H1 (cell line): ENCODE data around the gene TNFRSF1A. TPM values are rescaled to one million over a fixed set of nuclear protein-coding genes. Genes with fewer than 3 reads are reported as not detected.

Source experiments
- CTCF ChIP-seq, 3 experiments: IDR thresholded peaks; 1 replicate in 2 of 3; 2 replicates in 1 of 3; pipeline versions ENCODE4 v1.5.1 to v1.6.1; 2011; ENCODE audit warnings: low read length in 3 of 3, mild to moderate bottlenecking in 3 of 3, inconsistent platforms in 2 of 3, low read depth in 1 of 3, moderate library complexity in 1 of 3; ENCODE audit not compliant: insufficient read depth in 1 of 3; ENCODE audit errors: control extremely low read depth in 1 of 3
- EGR1 ChIP-seq: IDR thresholded peaks from 2 replicates; pipeline ENCODE4 v1.6.1; 2011; ENCODE audit warnings: low read depth, low read length, borderline replicate concordance
- JUN ChIP-seq: IDR thresholded peaks from 2 replicates; pipeline ENCODE4 v1.6.1; 2011; ENCODE audit warnings: low read depth, mild to moderate bottlenecking, improper control_type of control experiment, low read length
- NANOG ChIP-seq: IDR thresholded peaks from 2 replicates; pipeline ENCODE4 v1.6.1; 2011; ENCODE audit warnings: low read length, low read depth, mild to moderate bottlenecking, inconsistent platforms; ENCODE audit not compliant: insufficient read depth, poor library complexity, severe bottlenecking
- ZNF274 ChIP-seq: IDR thresholded peaks from 2 replicates; pipeline ENCODE4 v1.7.0; 2012; ENCODE audit warnings: low read length, borderline replicate concordance; ENCODE audit errors: extremely low read depth
- polyA plus RNA-seq, 7 experiments: library from polyadenylated mRNA; depleted of rRNA in 3 of 7; stranded (reverse) in 5 of 7; unstranded in 2 of 7; fragments of >200 nt in 5 of 7; fragments of 200-250 nt in 2 of 7; gene quantifications; 1 replicate in 5 of 7; 2 replicates in 1 of 7; 4 replicates in 1 of 7; pipeline versions ENCODE4 v1.2.1 to v1.2.3, GENCODE V29; 2011 to 2013; ENCODE audit warnings: missing spikeins in 2 of 7, mixed read lengths in 2 of 7
- total RNA-seq: library from RNA; stranded (reverse); fragmentation: NEBNext Ultra II Directional; extraction: Animal tissue kit (Norgen Biotek cat#: 25700); gene quantifications from 2 replicates; pipeline ENCODE4 v1.2.1, GENCODE V29; 2021

TNFRSF1A gene
- total and polyA plus RNA-seq, 2 of the 8 experiments (the other 6 are each of a cell fraction or from before 2014, with no cell fraction given): 28.7 to 42.1 TPM

GRCh38 chr12:6280053-6280469 is 61.8 kb downstream of the TNFRSF1A start (continued):
- TF ChIP-seq CTCF (IDR thresholded peaks at IDR 0.05; ENCODE audit: control extremely low read depth in 1 of 3, insufficient read depth in 1 of 3, low read depth in 1 of 3, low read length in 3 of 3) (no peak), JUN (no peak), NANOG (no peak), ZNF274 (no peak), EGR1 (no peak)
